ENCODE data around the gene LIG3. TPM values are rescaled to one million over a fixed set of nuclear protein-coding genes. Genes with fewer than 3 reads are reported as not detected.
A peak's percentile ranks its signal among the peaks of the same experiment; 100 is the strongest.

Gene LIG3
- total RNA-seq, 1 donor from 2014 or later: 30.7 TPM

- peak overlapping the region; percentile 98 for H3K27ac Mint-ChIP-seq (ENCODE audit: unreplicated experiment)
- no peaks in the 10 kb centered on the region for H3K27me3 ChIP-seq (ENCODE audit: insufficient read depth, low read length)
- no peak for FAIRE-seq
Observed at GRCh38 chr17:34979650-34980352, 511 bp upstream of the LIG3 start.

GRCh38 chr17:34980681-34981537 is 597 bp downstream of the LIG3 start:
- Histone ChIP-seq H3K4me2 (ENCODE audit: low read length) (peak overlapping the region; percentile 89), H3K36me3 (ENCODE audit: insufficient read depth, low read length) (peaks cover 3% of the 10 kb centered on the region), H4K20me1 (ENCODE audit: insufficient read depth, low read length) (no peaks in the 10 kb centered on the region), H3K9ac (ENCODE audit: low read length) (peak overlapping the region; percentile 100), H3K4me3 (ENCODE audit: insufficient read depth, low read depth, low read length) (peak overlapping the region; percentile 84), H3K27me3 (ENCODE audit: insufficient read depth, low read length) (no peaks in the 10 kb centered on the region), H3K4me1 (ENCODE audit: insufficient read depth, low read length) (peaks cover 14% of the 10 kb centered on the region), H3K9me3 (ENCODE audit: insufficient read depth, low read depth, low read length) (no peaks in the 10 kb centered on the region), H2AFZ (ENCODE audit: low read depth, low read length) (peak overlapping the region; percentile 72), H3K27ac (ENCODE audit: low read depth, low read length) (peak overlapping the region; percentile 99), H3K79me2 (ENCODE audit: insufficient read depth, low read length) (peaks cover 44% of the 10 kb centered on the region)
- FAIRE-seq (peak; percentile 20), DNase-seq (ENCODE audit: low read depth) (peak; percentile 71)
- H3K27ac Mint-ChIP-seq (ENCODE audit: unreplicated experiment): peak overlapping the region; percentile 94
- no peaks in the 10 kb centered on the region for H3K9me3 Mint-ChIP-seq (ENCODE audit: unreplicated experiment)
- H3K4me1 Mint-ChIP-seq (ENCODE audit: low read depth, unreplicated experiment): peaks cover 11% of the 10 kb centered on the region
- peak overlapping the region; percentile 96 for H3K4me3 Mint-ChIP-seq (ENCODE audit: unreplicated experiment)
- H3K27me3 Mint-ChIP-seq (ENCODE audit: low read depth, unreplicated experiment): no peaks in the 10 kb centered on the region
- H3K36me3 Mint-ChIP-seq (ENCODE audit: low read depth, unreplicated experiment): peaks cover 6% of the 10 kb centered on the region
- peak; percentile 29 for TF ChIP-seq CTCF (IDR thresholded peaks at IDR 0.05; ENCODE audit: insufficient read depth, low read depth, low read length)
- TF ChIP-seq EZH2 (IDR thresholded peaks at IDR 0.05; ENCODE audit: insufficient read depth, low read length): no peak

More at GRCh38 chr17:34979650-34980352, 511 bp upstream of the LIG3 start:
- Histone ChIP-seq H3K27ac (ENCODE audit: low read depth, low read length) (peak overlapping the region; percentile 99), H2AFZ (ENCODE audit: low read depth, low read length) (peak overlapping the region; percentile 69), H3K36me3 (ENCODE audit: insufficient read depth, low read length) (no peaks in the 10 kb centered on the region), H4K20me1 (ENCODE audit: insufficient read depth, low read length) (no peaks in the 10 kb centered on the region), H3K9me3 (ENCODE audit: insufficient read depth, low read depth, low read length) (no peaks in the 10 kb centered on the region), H3K9ac (ENCODE audit: low read length) (peak overlapping the region; percentile 100), H3K4me3 (ENCODE audit: insufficient read depth, low read depth, low read length) (peak overlapping the region; percentile 84), H3K4me2 (ENCODE audit: low read length) (peak overlapping the region; percentile 89), H3K79me2 (ENCODE audit: insufficient read depth, low read length) (peaks cover 37% of the 10 kb centered on the region), H3K4me1 (ENCODE audit: insufficient read depth, low read length) (peaks cover 14% of the 10 kb centered on the region)
- peak; percentile 29 for DNase-seq (ENCODE audit: low read depth)
- H3K4me3 Mint-ChIP-seq (ENCODE audit: unreplicated experiment): peak overlapping the region; percentile 93
- peaks cover 17% of the 10 kb centered on the region for H3K4me1 Mint-ChIP-seq (ENCODE audit: low read depth, unreplicated experiment)
- no peaks in the 10 kb centered on the region for H3K9me3 Mint-ChIP-seq (ENCODE audit: unreplicated experiment)
- no peaks in the 10 kb centered on the region for H3K27me3 Mint-ChIP-seq (ENCODE audit: low read depth, unreplicated experiment)
- H3K36me3 Mint-ChIP-seq (ENCODE audit: low read depth, unreplicated experiment): no peaks in the 10 kb centered on the region
- TF ChIP-seq EZH2 (IDR thresholded peaks at IDR 0.05; ENCODE audit: insufficient read depth, low read length) (no peak), CTCF (IDR thresholded peaks at IDR 0.05; ENCODE audit: insufficient read depth, low read depth, low read length) (no peak)
